Measurements from ENCODE around the gene LRRC41.
"Not testable (repeated sequence)": the region's sequence is repeated elsewhere in the genome, so short reads cannot be mapped to it uniquely, and the experiment has no call there.

LRRC41 gene

DNA sequence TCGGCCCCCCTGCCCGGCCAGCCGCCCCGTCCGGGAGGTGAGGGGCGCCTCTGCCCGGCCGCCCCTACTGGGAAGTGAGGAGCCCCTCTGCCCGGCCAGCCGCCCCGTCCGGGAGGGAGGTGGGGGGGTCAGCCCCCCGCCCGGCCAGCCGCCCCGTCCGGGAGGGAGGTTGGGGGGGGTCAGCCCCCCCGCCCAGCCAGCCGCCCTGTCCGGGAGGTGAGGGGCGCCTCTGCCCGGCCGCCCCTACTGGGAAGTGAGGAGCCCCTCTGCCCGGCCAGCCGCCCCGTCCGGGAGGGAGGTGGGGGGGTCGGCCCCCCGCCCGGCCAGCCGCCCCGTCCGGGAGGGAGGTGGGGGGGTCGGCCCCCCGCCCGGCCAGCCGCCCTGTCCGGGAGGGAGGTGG, 61.7 kb downstream of the LRRC41 start:
- not testable (repeated sequence) for DNase-seq

DNA sequence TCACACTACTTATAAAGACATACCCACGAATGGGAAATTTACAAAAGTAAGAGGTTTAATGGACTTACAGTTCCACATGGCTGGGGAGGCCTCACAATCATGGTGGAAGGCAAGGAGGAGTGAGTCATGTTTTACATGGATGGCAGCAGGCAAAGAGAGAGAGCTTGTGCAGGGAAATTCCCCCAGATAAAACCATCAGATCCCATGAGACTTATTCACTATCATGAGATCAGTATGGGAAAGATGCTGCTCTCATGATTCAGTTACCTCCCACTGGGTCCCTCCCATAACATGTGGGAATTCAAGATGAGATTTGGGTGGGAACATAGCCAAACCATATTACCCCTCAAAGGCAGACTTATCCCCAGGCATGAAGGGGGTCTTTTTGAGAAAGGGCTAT, 64.6 kb downstream of the LRRC41 start:
- not testable (repeated sequence) for DNase-seq

DNA sequence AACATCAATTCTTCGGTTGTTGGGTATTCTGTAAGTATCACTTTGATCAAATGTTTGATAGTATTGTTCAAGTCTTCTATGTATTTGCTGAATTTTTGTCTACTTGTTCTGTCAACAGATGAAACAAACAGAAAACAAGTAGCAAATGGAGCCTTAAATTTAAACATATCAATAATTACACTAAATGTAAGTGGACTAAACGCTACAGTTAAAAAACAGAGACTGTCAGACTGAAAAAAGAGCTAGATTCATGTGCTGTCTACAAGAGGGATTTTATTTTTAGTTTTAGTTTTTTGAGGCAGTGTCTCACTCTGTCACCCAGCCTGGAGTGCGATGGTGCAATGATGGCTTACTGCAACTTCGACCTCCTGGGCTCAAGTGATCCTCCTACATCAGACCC, 66.5 kb downstream of the LRRC41 start:
- DNase-seq, result no peak

DNA sequence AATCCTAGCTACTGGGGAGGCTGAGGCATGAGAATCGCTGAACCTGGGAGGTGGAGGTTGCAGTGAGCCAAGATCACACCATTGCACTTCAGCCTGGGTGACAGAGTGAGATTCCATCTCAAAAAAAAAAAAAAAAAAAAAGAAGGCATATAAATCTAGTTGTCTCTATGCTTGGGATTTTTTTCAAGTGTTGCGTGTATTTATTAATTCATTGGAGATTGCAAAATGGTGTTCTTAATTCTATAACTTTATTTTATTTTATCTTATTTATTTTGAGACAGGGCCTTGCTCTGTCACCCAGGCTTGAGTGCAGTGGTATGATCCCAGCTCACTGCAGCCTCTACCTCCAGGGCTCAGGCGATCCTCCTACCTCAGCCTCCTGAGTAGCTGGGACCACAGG, 72.2 kb downstream of the LRRC41 start:
- DNase-seq, result not testable (repeated sequence)
